Measurements from ENCODE around the gene CD79B.

The CD79B gene

GRCh38 chr17:63954402-63955063 is 22.4 kb upstream of the CD79B start:
- H3K4me3 ChIP-seq (ENCODE audit: insufficient read depth, low read depth, low read length, poor library complexity, severe bottlenecking), result no peak overlapping the region
- H3K9me3 ChIP-seq (ENCODE audit: control insufficient read depth, low read length), result no peaks in the 10 kb centered on the region
- DNase-seq, result peak in 1 of 3 donors; percentile 11
- H3K36me3 ChIP-seq (ENCODE audit: control insufficient read depth, insufficient read depth, low read length), result no peaks in the 10 kb centered on the region
- peaks cover 13% of the 10 kb centered on the region for H3K4me1 ChIP-seq (ENCODE audit: control insufficient read depth, insufficient read depth, low read length, poor library complexity, severe bottlenecking)
- no peaks in the 10 kb centered on the region for H3K27me3 ChIP-seq (replicated peaks; ENCODE audit: control insufficient read depth, insufficient read depth, low read length, poor library complexity, severe bottlenecking)
- peak overlapping the region; percentile 26 for H3K27ac ChIP-seq (ENCODE audit: insufficient read depth, low read length, poor library complexity, severe bottlenecking)

- DNase-seq, result no peak
- Histone ChIP-seq H3K27ac (ENCODE audit: insufficient read depth, low read length, poor library complexity, severe bottlenecking) (no peak overlapping the region), H3K9me3 (ENCODE audit: control insufficient read depth, low read length) (no peaks in the 10 kb centered on the region), H3K4me3 (ENCODE audit: insufficient read depth, low read depth, low read length, poor library complexity, severe bottlenecking) (no peak overlapping the region), H3K4me1 (ENCODE audit: control insufficient read depth, insufficient read depth, low read length, poor library complexity, severe bottlenecking) (peaks cover 23% of the 10 kb centered on the region), H3K27me3 (replicated peaks; ENCODE audit: control insufficient read depth, insufficient read depth, low read length, poor library complexity, severe bottlenecking) (no peaks in the 10 kb centered on the region), H3K36me3 (ENCODE audit: control insufficient read depth, insufficient read depth, low read length) (no peaks in the 10 kb centered on the region)
Measured at GRCh38 chr17:63950940-63951907, 19.1 kb upstream of the CD79B start.

- H3K4me1 ChIP-seq (ENCODE audit: control insufficient read depth, insufficient read depth, low read length, poor library complexity, severe bottlenecking), result peaks cover 32% of the 10 kb centered on the region
- no peaks in the 10 kb centered on the region for H3K36me3 ChIP-seq (ENCODE audit: control insufficient read depth, insufficient read depth, low read length)
- no peak overlapping the region for H3K4me3 ChIP-seq (ENCODE audit: insufficient read depth, low read depth, low read length, poor library complexity, severe bottlenecking)
- no peak for DNase-seq
- H3K9me3 ChIP-seq (ENCODE audit: control insufficient read depth, low read length), result no peaks in the 10 kb centered on the region
- no peaks in the 10 kb centered on the region for H3K27me3 ChIP-seq (replicated peaks; ENCODE audit: control insufficient read depth, insufficient read depth, low read length, poor library complexity, severe bottlenecking)
- no peak overlapping the region for H3K27ac ChIP-seq (ENCODE audit: insufficient read depth, low read length, poor library complexity, severe bottlenecking)
Measured at GRCh38 chr17:63949576-63950250, 17.6 kb upstream of the CD79B start.

GRCh38 chr17:63948521-63948920 is 16.4 kb upstream of the CD79B start:
- Histone ChIP-seq H3K4me3 (ENCODE audit: insufficient read depth, low read depth, low read length, poor library complexity, severe bottlenecking) (no peak overlapping the region), H3K36me3 (ENCODE audit: control insufficient read depth, insufficient read depth, low read length) (no peaks in the 10 kb centered on the region), H3K9me3 (ENCODE audit: control insufficient read depth, low read length) (no peaks in the 10 kb centered on the region), H3K27ac (ENCODE audit: insufficient read depth, low read length, poor library complexity, severe bottlenecking) (no peak overlapping the region), H3K27me3 (replicated peaks; ENCODE audit: control insufficient read depth, insufficient read depth, low read length, poor library complexity, severe bottlenecking) (no peaks in the 10 kb centered on the region), H3K4me1 (ENCODE audit: control insufficient read depth, insufficient read depth, low read length, poor library complexity, severe bottlenecking) (peaks cover 20% of the 10 kb centered on the region)
- DNase-seq, result no peak

- no peaks in the 10 kb centered on the region for H3K9me3 ChIP-seq (ENCODE audit: control insufficient read depth, low read length)
- H3K36me3 ChIP-seq (ENCODE audit: control insufficient read depth, insufficient read depth, low read length), result no peaks in the 10 kb centered on the region
- H3K27ac ChIP-seq (ENCODE audit: insufficient read depth, low read length, poor library complexity, severe bottlenecking), result no peak overlapping the region
- no peak overlapping the region for H3K4me3 ChIP-seq (ENCODE audit: insufficient read depth, low read depth, low read length, poor library complexity, severe bottlenecking)
- no peak for DNase-seq
- peaks cover 19% of the 10 kb centered on the region for H3K4me1 ChIP-seq (ENCODE audit: control insufficient read depth, insufficient read depth, low read length, poor library complexity, severe bottlenecking)
- H3K27me3 ChIP-seq (replicated peaks; ENCODE audit: control insufficient read depth, insufficient read depth, low read length, poor library complexity, severe bottlenecking), result no peaks in the 10 kb centered on the region
Measured at GRCh38 chr17:63947711-63948330, 15.7 kb upstream of the CD79B start.

- H3K9me3 ChIP-seq (ENCODE audit: control insufficient read depth, low read length), result no peaks in the 10 kb centered on the region
- no peak overlapping the region for H3K27ac ChIP-seq (ENCODE audit: insufficient read depth, low read length, poor library complexity, severe bottlenecking)
- DNase-seq, result peak; percentile 36 to 44 (median 38)
- no peaks in the 10 kb centered on the region for H3K36me3 ChIP-seq (ENCODE audit: control insufficient read depth, insufficient read depth, low read length)
- H3K27me3 ChIP-seq (replicated peaks; ENCODE audit: control insufficient read depth, insufficient read depth, low read length, poor library complexity, severe bottlenecking), result no peaks in the 10 kb centered on the region
- H3K4me1 ChIP-seq (ENCODE audit: control insufficient read depth, insufficient read depth, low read length, poor library complexity, severe bottlenecking), result peaks cover 19% of the 10 kb centered on the region
- H3K4me3 ChIP-seq (ENCODE audit: insufficient read depth, low read depth, low read length, poor library complexity, severe bottlenecking), result peak overlapping the region; percentile 35
Measured at GRCh38 chr17:63946440-63947363, 14.6 kb upstream of the CD79B start.

GRCh38 chr17:63945784-63946439 is 13.8 kb upstream of the CD79B start:
- Histone ChIP-seq H3K9me3 (ENCODE audit: control insufficient read depth, low read length) (no peaks in the 10 kb centered on the region), H3K36me3 (ENCODE audit: control insufficient read depth, insufficient read depth, low read length) (no peaks in the 10 kb centered on the region), H3K27ac (ENCODE audit: insufficient read depth, low read length, poor library complexity, severe bottlenecking) (no peak overlapping the region), H3K27me3 (replicated peaks; ENCODE audit: control insufficient read depth, insufficient read depth, low read length, poor library complexity, severe bottlenecking) (no peaks in the 10 kb centered on the region), H3K4me1 (ENCODE audit: control insufficient read depth, insufficient read depth, low read length, poor library complexity, severe bottlenecking) (peaks cover 19% of the 10 kb centered on the region), H3K4me3 (ENCODE audit: insufficient read depth, low read depth, low read length, poor library complexity, severe bottlenecking) (no peak overlapping the region)
- DNase-seq, result no peak

- no peaks in the 10 kb centered on the region for H3K27me3 ChIP-seq (replicated peaks; ENCODE audit: control insufficient read depth, insufficient read depth, low read length, poor library complexity, severe bottlenecking)
- H3K27ac ChIP-seq (ENCODE audit: insufficient read depth, low read length, poor library complexity, severe bottlenecking), result no peak overlapping the region
- DNase-seq, result no peak
- no peak overlapping the region for H3K4me3 ChIP-seq (ENCODE audit: insufficient read depth, low read depth, low read length, poor library complexity, severe bottlenecking)
- no peaks in the 10 kb centered on the region for H3K36me3 ChIP-seq (ENCODE audit: control insufficient read depth, insufficient read depth, low read length)
- no peaks in the 10 kb centered on the region for H3K9me3 ChIP-seq (ENCODE audit: control insufficient read depth, low read length)
- H3K4me1 ChIP-seq (ENCODE audit: control insufficient read depth, insufficient read depth, low read length, poor library complexity, severe bottlenecking), result peaks cover 19% of the 10 kb centered on the region
Measured at GRCh38 chr17:63944736-63945499, 12.8 kb upstream of the CD79B start.
